Stimulated activated CD8-positive, alpha-beta memory T cell treated with anti-CD3 and anti-CD28 coated beads, Interleukin-7, amount 100 ng/mL, for 4 hours (primary cell): ENCODE data around the gene GNB5.

Experiments
- DNase-seq, 2 donors: peaks; one replicate each; pipeline ENCODE4 v3.0.0-alpha.2; 2020; ENCODE audit warnings: low read depth in 2 of 2

GNB5 gene

DNA sequence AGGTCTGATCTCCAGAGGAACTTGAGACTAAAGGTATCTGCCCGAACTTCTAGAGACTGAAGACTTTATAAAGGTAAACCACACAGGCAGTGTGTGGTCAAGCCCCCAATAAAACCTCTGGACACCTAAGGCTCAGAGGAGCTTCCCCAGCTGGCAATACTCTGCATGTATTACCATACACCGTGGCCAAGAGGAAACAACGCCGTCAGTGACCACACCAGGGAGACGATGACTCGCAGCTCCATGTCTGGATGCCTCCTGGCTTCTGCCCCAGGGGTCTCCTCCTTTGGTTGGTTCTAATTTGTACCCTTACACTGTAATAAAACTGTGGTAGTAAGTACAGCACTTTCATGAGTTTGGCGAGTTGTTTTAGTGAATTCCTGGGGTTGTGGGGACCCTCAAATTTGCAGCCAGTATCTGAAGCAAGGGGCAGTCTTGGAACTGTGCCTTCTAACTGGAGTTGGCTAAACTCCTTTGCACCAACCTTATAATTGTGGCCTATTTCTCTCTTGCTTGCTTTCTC, 46.5 kb downstream of the GNB5 start:
- no peak for DNase-seq

DNA sequence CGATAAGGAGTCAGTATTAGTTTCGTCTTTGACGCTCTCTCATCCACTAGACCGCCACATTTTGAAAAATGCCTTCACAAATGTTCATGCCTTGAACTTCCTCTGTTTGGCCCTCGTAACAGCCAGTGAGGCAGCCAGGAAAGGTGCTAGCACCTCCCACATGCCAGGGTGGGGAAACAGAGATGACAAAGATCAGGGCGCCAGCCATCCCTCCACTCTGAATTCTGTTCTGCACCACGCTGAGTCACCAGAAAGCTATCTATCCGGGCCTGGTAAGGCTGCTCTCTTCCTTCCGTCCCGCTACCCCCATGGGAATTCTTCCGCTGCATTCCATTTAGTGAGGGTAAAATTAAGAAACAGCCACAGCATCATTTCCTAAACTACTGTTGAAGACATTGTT, 47.3 kb downstream of the GNB5 start:
- DNase-seq = no peak

DNA sequence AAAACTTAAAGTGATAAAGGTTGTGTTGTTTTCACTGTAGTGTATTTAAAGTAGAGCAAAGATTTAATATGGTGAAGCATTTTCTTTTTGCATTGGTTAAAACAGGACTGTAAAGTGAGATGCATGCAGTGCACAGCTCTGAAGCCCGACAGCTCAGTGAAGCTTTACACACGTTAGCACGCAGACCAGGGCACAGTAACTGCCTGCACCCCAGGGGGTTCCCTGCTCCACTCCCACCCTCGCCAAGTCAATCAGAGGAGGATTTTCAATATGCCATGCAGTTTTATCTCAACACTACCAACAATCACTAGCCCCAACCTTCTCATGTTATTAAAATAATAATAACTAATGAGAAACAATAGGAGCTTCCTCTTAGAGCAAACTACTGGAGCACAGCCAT, 50.5 kb downstream of the GNB5 start:
- no peak for DNase-seq

DNA sequence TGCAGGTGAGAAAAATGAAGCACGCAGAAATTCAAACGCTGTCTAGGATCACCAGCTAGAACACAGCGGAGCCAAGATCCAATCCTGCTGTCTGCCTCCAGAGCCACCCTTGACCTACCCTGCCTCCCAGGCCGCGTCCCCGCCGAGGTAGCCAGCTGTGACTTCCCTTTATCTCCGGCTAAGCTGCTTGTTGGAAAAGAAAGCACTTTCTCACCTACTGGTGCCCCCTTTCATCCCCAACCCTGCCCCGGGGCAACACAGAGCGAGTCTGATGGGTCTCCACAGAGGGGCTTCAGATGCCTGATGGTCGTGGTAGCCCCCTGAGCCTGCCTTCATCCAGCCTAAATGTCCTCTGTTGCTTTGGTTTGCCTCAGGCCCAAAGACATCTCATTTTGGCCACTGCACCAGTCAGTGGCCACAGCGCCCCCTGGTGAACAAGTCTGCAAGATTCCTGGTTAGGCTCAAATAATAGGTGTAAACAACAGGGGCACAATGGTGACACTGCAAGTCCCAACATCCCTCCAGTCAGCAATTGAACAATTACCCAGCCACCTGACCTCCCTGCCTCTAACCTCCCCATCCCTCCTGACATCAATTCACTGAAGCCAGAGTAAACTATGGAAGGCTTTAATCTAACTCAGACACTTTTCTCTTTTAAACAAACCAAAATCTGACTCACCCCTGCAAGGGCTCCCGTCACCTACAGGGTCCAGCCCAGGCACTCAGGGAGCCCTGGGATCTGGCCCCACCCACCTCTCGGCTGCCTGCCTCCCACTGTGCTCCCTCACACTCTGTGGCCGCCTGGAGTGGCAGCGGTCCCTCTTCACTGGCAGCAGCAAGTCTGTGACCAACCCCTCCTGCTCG, 51.4 kb downstream of the GNB5 start:
- peak; percentile 5 to 27 for DNase-seq

DNA sequence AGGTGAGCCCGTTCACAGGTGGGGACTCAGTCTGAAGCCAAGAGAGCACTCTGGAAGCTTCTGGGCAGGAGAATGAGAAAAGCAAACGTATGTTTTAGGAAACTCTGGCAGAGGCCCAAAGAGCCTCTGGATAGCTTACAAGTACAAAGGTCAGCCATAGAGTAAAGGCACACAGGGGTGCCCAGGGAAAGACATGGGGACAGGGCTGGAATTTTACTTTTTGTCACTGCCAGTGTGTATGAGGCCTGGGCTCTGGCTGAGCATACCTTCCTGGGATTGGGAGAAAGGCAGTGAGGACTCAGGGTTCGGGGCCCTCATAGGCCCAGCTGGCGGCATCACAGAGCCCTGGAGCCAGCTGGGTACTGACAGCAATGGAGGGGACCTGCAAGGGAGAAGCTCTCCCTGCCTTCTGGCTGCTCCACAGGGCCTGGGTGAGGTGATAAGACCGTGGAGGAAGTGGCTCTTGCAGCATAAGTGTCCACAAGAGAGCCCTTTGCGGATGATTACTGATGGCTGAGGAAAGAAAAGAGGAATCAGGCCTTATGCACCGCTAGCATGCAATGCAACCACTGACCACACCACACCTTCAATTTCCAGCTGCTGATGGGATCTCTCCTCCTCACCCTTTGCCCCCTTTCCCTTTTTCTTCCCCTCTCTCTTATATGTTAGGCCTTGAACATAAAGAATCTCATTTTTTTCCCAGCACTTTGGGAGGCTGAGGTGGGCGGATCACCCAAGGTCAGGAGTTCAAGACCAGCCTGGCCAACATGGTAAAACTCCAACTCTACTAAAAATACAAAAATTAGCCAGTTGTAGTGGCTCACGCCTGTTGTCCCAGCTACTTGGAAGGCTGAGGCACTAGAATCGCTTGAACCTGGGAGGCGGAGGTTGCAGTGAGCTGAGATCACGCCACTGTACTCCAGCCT, 53.5 kb downstream of the GNB5 start:
- no peak for DNase-seq

DNA sequence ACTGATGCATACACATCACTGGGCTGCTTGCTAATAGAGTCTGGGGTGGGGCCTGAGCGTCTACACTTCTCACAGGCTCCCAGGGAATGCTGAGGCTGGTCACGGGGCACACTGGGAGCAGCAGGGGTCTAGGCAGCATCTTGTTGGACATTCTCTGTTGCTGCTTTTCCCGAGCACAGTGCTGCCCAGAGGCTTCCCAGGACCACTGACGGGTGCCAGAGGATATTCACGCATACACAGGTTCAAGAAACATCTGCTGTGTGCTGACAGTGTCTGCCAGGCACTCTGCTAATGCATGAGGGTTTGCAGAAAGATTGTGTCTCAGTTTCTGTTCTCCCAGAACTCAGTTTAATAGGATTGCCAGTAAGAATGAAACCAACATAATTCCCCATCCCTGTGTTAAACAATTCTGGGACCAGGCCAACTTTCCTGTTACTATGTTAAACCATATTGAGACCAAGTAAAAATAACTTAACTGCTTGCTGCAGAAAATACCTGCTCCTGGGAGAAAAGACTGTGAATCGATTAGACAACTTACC, 54.7 kb downstream of the GNB5 start:
- DNase-seq = no peak

DNA sequence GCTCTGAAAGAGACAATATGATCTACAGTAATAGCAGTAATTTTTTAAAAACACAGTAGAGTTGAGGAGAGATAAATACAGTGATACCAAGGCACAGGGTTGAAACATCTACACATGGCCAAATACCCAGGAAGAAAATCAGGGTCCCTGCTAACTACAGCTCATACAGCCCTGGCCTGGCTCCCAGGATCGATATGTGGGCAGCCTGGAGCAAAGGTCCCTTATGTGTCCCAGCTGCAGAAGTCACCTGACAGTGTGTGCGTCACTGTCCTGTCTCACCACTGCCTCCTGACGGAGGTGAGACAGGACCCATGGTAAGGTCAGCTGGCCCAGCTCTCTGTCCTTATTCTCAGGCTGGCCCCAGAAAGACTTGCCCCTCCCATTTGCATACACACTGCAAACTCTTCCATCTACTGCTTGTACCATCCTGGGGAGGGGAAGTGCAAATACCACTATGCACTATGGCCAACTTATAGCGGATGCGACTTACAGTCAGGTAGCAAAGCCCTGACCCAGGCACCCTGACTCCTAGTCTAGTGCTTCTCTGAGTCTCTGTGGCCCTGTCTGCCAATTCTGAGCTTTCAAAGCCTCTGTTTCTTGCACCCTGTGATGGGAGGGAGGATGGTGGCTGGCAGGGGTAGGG, 56.6 kb downstream of the GNB5 start:
- no peak for DNase-seq

DNA sequence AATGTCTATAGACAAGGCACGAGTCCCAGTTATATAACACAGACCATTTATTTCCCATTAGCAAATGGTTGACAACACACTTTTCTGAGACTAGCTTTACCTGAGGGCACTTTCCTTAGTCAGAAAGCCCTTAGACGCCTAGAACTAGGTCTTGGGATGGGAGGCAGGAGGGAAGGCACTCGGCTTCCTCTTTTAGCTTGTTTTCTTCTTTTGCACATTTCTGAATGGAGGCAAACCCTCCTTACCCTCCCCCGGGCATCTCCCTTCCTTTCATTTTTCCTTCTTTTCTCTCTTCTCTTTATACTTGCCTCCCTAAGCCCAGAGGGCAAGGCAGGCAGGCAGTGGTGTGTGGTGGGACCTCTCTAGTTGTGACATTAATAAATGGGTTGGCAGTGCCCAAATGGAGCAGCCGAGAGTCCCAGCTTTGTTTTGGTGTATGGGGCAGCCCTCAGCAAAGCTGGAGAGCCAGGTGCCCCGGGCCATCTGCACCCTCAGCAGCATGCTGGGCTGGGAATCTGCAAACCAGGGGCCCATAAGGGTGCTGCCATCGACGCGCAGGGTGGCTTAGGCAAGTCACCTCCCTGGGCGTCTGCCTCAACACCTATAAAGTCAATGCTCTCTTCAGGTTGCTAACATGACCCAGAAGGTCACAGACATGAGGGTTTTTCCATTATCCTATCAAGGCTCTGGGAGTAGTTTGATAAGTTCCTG, 57.5 kb downstream of the GNB5 start:
- DNase-seq = no peak

DNA sequence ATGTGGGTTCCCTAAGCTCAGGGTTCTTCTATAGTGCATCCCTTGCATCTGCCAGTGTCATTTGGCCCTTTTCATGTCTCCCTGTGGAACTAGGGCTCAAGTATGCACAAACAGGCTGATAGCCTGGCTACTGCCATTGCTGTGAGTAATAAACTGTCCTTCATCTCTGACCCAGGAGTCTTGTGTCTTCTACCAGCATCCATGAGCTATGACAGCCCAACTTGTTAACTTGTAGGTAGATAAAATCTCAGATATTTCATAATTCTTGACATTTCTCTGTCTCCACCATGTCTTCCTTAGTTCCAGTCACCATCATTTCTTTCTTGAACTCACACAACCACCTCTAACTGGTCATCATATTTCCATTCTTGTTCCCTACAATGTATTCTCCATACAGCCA, 59.1 kb downstream of the GNB5 start:
- no peak for DNase-seq

DNA sequence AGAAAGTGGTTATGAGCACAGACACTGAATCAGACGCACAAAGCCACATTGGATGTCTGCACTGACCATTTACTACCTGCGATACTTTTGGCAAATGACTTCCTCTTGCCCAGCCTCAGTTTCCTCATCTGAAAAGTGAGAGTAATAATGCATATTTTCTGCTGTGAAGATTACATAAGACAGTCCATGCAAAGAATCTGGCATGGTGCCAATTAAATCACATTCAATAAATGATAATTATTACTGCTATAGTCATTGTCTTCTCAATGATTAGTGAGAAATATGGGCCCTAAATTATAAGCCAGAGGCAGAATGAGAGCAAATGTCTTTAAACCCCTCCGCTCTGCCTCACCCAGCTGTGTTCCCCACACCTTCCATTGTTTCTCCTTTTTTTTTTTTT, 62.6 kb downstream of the GNB5 start:
- DNase-seq = no peak

DNA sequence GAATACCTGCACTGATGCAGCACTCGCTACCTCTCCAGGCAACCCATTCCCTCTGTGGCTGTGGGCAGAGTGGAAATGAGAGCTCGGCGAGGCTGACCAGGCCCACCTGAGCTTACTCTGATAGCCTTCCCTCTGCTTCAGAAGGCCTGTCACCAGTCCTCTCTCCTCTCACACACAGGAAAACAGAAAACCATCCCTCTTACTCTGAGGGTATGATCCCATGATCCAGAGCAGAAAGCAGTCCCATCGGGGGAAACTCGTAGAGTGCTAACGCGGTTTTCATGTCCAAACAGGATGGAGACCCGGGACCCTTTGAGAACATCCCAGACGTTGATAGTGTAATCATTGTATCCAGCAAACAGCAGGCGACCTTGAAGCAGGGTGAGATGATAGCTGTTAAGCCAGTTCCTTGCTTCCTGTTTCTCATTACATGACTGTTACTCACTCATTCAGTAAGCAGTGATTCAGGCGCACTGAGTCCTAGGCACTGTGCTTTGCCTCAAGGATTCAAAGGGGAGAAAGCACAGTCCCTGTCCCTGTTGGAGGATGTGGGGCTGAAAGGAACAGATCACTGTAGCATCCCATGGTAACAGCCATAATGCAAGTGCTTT, 66.8 kb downstream of the GNB5 start:
- DNase-seq = no peak

DNA sequence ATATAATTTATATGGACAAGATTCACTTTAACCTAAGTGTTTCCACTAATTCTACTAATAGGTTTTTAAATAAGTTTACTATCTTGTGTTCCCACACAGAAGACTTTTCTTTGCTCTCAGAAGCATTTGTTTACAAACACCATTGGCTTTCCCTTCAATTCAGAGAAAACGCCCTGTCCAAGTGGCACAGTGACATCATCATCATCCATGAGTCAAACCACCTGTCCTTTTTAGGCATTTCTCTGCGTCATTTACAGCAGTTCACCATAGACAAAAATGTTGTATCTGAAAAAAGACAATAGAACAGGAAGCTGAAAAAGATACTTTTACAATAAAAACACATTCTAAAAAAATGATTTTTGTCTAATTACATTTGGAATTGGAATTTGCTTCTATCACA, 69.3 kb downstream of the GNB5 start:
- DNase-seq = no peak

DNA sequence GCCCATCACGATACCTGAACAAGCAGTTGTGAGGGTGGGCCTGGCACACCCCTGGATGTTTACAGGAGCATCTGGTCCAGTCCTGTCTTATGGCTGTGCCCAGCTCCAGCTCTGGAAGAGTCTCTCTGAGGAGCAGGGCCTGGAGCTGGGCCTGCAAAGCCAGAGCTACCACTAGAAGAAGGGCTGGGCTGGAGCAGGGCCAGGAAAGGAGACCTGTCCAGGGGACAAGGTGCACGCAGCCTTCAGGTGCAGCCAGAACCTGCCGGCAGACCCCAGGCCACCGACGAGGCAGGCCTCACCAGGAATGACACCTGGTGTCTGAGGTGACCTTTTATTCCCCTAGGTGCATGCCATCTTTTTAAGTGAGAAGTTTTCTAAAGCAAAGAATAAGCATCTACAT, 70.2 kb downstream of the GNB5 start:
- DNase-seq = no peak

DNA sequence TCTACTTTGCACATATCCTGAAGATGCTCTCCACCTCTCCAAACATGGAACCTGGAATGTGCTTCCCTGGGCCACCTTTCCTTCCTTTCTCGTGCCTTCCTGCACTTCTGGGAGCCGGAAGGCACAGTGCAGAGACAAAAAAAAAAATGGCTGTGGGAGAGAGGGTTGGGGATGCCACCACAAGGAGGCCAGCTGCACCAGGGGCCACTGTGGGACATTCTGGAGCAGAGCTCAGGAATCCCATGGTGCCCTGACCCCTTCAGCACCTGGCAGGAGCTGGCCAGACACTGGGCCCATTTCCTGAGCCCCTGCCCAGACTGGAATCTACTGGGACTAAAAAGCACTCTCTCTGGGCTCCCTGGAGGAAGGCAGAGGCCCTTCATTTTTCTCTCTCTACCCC, 70.7 kb downstream of the GNB5 start:
- DNase-seq = no peak

DNA sequence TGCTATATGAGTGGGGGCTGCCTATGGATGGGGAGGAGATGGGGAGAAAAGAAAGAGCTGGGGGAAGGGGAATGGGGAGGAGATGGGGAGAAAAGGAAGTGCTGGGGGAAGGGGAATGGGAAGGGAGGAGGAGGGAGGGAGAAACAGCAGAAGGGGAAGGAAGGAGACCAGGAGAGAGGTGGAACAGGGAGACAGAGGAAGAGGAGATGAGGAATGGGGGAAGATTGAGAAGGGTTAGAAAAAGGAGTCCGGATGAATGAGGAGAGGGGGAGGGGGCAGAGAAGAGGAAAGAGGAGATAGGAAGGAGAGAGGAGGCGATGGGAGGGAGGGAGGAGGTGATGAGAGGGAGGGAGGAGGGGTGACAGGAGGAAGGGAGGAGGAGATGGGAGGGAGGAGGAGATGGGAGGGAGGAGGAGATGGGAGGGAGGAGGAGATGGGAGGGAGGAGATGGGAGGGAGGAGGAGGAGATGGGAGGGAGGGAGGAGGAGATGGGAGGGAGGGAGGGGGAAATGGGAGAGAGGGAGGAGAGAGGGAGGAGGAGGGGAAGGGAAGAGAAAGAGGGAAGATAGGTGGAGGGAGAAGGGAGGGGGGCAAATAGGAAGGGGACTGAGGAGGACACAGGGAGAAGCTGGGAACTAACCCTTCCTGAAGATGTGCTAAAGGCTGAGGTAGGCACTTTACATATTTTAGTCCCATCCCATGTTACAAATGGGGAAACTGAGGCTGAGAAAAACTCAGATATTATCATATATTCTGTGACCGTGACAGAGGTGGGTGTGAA, 72.0 kb downstream of the GNB5 start:
- no peak for DNase-seq

DNA sequence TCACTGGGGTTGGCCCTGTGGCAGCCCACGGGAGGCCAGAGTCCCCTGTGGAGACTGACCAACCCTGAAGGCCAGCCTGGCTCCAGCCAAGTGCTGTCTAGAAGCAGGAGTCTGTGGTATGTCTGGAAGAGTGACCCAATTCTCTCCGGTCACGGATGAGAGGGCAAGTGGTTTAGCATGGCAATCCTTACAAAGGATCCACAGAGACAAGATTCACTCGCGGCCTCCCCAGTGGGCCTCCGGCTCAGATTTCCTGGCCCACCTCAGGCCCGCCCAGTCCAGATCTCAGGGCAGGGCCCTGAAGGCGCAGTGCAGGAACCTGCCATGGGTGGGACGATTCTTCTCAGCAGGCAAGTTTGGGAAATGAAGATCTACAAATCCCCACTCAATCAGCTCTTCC, 73.6 kb downstream of the GNB5 start:
- DNase-seq = no peak

DNA sequence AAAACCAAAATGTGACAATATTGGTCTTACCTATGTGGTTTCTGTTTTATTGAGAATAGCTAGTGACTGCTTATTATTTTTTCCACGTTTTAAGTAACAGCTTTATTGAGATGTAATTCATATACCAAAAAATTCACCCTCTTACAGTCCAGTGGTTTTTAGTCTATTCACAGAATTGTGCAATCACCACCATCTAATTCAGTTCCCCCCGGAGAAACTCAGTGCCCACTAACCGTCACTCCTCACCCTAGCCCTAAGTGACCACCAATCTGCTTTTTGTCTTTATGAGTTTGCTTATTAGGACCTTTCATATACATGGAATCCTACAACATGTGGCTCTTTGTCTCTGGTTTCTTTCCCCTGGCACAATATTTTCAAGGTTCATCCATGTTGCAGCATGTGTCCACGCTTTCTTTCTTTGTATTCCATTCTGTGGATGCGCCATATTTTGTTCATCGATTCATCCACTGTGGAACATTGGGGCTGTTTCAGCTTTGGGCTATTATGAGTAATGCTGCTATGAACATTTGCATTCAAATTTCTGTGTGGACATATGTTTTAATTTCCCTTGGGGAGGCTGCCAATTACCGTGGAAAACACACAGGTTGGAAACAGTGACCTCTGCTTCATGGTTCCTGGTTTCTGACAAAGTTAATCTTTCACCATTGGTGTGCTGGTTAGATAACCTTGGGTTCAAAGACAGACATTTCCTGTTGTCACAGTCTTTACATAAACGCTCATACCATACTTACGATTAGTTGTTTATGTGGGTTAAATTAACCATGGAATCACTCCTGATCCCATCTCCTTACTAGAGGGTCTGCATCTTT, 75.4 kb downstream of the GNB5 start:
- DNase-seq = no peak

DNA sequence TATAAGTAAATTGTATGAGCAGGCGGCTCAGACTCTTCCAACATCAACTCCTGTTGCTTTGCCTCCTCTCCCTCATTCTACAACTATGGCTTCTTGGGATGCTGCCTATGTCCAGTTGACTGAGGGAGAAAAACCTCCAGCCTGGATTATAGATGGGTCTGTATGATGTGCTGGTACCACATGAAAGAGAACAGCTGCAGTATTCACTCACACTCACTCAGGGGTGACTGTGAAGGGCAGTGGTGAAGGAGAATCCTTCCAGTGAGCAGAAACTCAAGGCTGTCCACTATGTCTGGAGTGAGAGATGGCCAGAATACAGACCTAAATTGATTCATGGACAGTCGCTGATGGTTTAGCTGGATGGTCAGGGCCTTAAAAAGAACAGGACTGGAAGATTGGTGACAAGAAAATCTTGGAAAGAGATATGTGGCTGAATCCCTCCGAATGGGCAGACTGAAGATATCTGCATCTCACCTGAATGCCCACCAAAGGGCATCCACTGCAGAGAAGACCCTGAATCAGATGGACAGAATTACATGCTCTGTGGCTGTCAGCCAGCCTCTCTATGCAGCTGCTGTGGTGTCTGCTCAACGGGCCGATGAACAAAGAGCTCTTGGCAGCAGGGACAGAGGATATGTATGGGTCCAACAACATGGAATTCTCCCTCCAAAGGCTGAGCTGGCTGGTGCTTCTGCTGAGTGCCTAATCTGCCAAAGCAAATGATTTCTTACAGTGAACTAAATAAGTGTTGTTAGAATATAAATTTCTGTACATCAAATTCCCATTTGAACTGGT, 76.7 kb downstream of the GNB5 start:
- no peak for DNase-seq
